ENCODE results near the gene RLBP1. TPM values are rescaled to one million over a fixed set of nuclear protein-coding genes. Genes with fewer than 3 reads are reported as not detected.

Gene RLBP1
- total RNA-seq, 2 donors from 2014 or later: not detected

- 87% methylated on average over 4 of the region's 4 CpGs for WGBS
- peaks cover 6% of the 10 kb centered on the region for H3K4me1 ChIP-seq (replicated peaks)
- intact Hi-C loops (cut with DNase I): no loop called here
Measured at GRCh38 chr15:89194608-89195007, 26.8 kb downstream of the RLBP1 start.

GRCh38 chr15:89192766-89193165, 28.6 kb downstream of the RLBP1 start:
- no peak for TF ChIP-seq CTCF (IDR thresholded peaks at IDR 0.05)
- TF ChIP-seq POLR2AphosphoS5 (IDR thresholded peaks at IDR 0.05): no peak
- no peak for TF ChIP-seq POLR2A (IDR thresholded peaks at IDR 0.05)
- intact Hi-C loops (cut with DNase I): no loop called here
- H3K27ac ChIP-seq: no peak overlapping the region
- H3K4me3 ChIP-seq: no peak overlapping the region
- peaks cover 0 to 14% of the 10 kb centered on the region in 2 donors for H3K36me3 ChIP-seq
- no peaks in the 10 kb centered on the region for H3K9me3 ChIP-seq
- WGBS: 89% methylated on average over 3 of the region's 3 CpGs
- H3K4me1 ChIP-seq (replicated peaks): peaks cover 5% of the 10 kb centered on the region
- no peaks in the 10 kb centered on the region for H3K27me3 ChIP-seq (replicated peaks; ENCODE audit: insufficient read depth)
- DNase-seq (ENCODE audit: low spot score): no peak

More at GRCh38 chr15:89194608-89195007, 26.8 kb downstream of the RLBP1 start:
- H3K4me3 ChIP-seq: no peak overlapping the region
- H3K9me3 ChIP-seq: no peaks in the 10 kb centered on the region
- no peak for DNase-seq (ENCODE audit: low spot score)
- TF ChIP-seq POLR2A (IDR thresholded peaks at IDR 0.05) (no peak), CTCF (IDR thresholded peaks at IDR 0.05) (no peak), POLR2AphosphoS5 (IDR thresholded peaks at IDR 0.05) (no peak)
- H3K27ac ChIP-seq: no peak overlapping the region
- peaks cover 0 to 13% of the 10 kb centered on the region in 2 donors for H3K36me3 ChIP-seq
- H3K27me3 ChIP-seq (replicated peaks; ENCODE audit: insufficient read depth): no peaks in the 10 kb centered on the region

DNA sequence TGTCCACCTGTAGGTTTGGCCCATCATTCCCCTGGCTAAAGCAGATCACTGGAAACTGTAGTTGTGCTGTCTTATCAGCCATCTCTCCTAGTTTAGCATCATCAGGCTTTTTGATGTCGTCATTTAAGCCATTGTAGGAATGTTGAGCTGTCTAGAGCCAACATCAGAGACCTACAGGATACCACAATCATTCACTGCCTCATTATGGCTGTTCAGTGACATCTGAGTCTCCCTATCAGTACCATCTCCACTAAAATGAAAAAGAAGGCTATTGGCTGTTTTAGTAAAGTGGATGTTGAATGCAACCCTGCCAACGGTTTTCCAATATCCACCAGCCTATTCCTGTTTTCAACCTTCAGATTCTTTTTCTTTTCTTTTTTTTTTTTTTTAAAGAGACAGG, 29.2 kb downstream of the RLBP1 start:
- no peaks in the 10 kb centered on the region for H3K9me3 ChIP-seq
- no peaks in the 10 kb centered on the region for H3K4me1 ChIP-seq (replicated peaks)
- no peak overlapping the region for H3K27ac ChIP-seq
- peaks cover 0 to 14% of the 10 kb centered on the region in 2 donors for H3K36me3 ChIP-seq
- TF ChIP-seq POLR2AphosphoS5 (IDR thresholded peaks at IDR 0.05): no peak
- no peak for TF ChIP-seq CTCF (IDR thresholded peaks at IDR 0.05)
- no peak for TF ChIP-seq POLR2A (IDR thresholded peaks at IDR 0.05)
- WGBS: 53% methylated on average over 2 of the region's 2 CpGs
- H3K4me3 ChIP-seq: no peak overlapping the region
- H3K27me3 ChIP-seq (replicated peaks; ENCODE audit: insufficient read depth): no peaks in the 10 kb centered on the region
- intact Hi-C loops (cut with DNase I): no loop called here
- no peak for DNase-seq (ENCODE audit: low spot score)

DNA sequence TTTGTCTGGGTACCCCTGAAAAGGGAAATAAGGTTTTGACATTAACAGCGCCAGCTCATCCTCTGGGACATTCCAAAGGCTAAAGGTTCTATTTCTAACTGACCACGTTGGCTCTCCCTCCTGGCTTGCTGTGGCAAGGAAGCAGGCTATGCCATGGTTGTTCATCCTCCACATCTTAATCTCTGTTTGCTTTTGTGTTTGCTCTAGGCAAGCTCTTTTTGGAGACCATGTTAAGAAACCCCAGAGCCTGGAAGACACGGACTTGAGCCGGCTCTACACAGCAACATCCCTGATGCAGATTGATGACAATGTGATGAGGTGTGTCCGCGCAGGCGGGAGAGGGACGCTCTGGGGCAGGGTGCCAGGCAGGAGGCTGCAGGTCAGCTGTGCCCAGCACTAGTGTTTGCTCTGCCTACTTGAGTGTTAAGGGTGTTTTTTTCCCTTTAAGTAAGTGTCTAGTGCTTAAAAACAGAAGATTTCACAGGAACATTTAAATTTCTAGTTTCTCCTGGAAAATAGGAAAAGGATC, 33.3 kb downstream of the RLBP1 start:
- TF ChIP-seq POLR2A (IDR thresholded peaks at IDR 0.05) (no peak), POLR2AphosphoS5 (IDR thresholded peaks at IDR 0.05) (no peak), CTCF (IDR thresholded peaks at IDR 0.05) (no peak)
- 85% methylated on average over 8 of the region's 8 CpGs for WGBS
- intact Hi-C loops (cut with DNase I): no loop called here
- no peaks in the 10 kb centered on the region for H3K4me1 ChIP-seq (replicated peaks)
- peaks cover 0 to 10% of the 10 kb centered on the region in 2 donors for H3K36me3 ChIP-seq
- no peaks in the 10 kb centered on the region for H3K9me3 ChIP-seq
- H3K4me3 ChIP-seq: no peak overlapping the region
- no peak for DNase-seq (ENCODE audit: low spot score)
- H3K27ac ChIP-seq: no peak overlapping the region
- H3K27me3 ChIP-seq (replicated peaks; ENCODE audit: insufficient read depth): no peaks in the 10 kb centered on the region

DNA sequence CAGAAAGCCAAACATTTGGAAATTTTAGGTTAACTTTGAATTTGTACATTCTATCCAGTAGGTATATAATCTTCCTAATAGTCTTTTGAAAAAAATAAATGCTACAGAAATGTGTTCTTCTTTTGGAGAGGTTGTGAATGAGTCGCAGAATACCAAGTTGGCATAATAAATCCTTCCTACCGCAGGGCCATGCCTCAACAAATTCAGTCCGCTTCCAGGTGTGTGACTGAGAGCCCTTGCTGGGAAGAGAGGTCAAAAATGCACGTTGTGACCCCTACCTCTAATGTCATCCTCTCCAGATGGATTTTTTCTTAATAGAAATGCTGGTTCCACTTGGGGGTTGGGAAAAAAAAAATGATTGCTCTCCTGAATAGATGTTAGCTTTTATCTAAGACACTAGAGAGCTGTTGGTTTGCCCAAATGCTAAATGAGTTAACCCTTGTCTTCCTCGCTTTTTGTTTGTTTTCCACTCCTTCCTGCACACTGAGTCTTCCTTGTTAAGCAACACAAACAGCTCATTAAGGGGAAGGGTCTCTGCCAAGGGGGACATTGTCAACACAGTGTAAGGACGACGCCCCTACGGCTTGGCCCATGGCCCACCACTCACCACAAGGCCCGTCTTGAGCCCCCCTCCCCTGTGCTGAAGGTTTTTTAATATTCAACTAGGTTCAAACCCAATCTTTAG, 33.9 kb downstream of the RLBP1 start:
- Histone ChIP-seq H3K27ac (no peak overlapping the region), H3K27me3 (replicated peaks; ENCODE audit: insufficient read depth) (no peaks in the 10 kb centered on the region), H3K4me3 (no peak overlapping the region), H3K4me1 (replicated peaks) (no peaks in the 10 kb centered on the region), H3K36me3 (peaks cover 0 to 10% of the 10 kb centered on the region in 2 donors), H3K9me3 (no peaks in the 10 kb centered on the region)
- TF ChIP-seq CTCF (IDR thresholded peaks at IDR 0.05) (no peak), POLR2A (IDR thresholded peaks at IDR 0.05) (no peak)
- intact Hi-C loops (cut with DNase I): no loop called here
- 71% methylated on average over 9 of the region's 9 CpGs for WGBS
- DNase-seq (ENCODE audit: low spot score): no peak

All from prostate gland (tissue), 2 donors.